ENCODE results near the gene C17orf114.
A peak's percentile ranks its signal among the peaks of the same experiment; 100 is the strongest.
"Not testable (repeated sequence)": the region's sequence is repeated elsewhere in the genome, so short reads cannot be mapped to it uniquely, and the experiment has no call there.

C17orf114 gene

GRCh38 chr17:4802228-4802627 is at the start of gene C17orf114:
Gene C17orf114 (minus strand): TSS chr17:4802328.
- DNase-seq (ENCODE audit: low read depth) = no peak

- no peak for DNase-seq (ENCODE audit: low read depth)
Measured at GRCh38 chr17:4851084-4851483, 49.0 kb upstream of the C17orf114 start.

GRCh38 chr17:4850246-4850645 is 48.1 kb upstream of the C17orf114 start:
- DNase-seq (ENCODE audit: low read depth) = no peak

GRCh38 chr17:4849011-4849536 is 46.9 kb upstream of the C17orf114 start:
- no peak for DNase-seq (ENCODE audit: low read depth)

GRCh38 chr17:4846635-4847390 is 44.7 kb upstream of the C17orf114 start:
- no peak for DNase-seq (ENCODE audit: low read depth)

- DNase-seq (ENCODE audit: low read depth) = no peak
Measured at GRCh38 chr17:4845118-4845517, 43.0 kb upstream of the C17orf114 start.

GRCh38 chr17:4843321-4844000 is 41.3 kb upstream of the C17orf114 start:
- no peak for DNase-seq (ENCODE audit: low read depth)

- no peak for DNase-seq (ENCODE audit: low read depth)
Measured at GRCh38 chr17:4842376-4842775, 40.2 kb upstream of the C17orf114 start.

GRCh38 chr17:4840893-4841242 is 38.7 kb upstream of the C17orf114 start:
- DNase-seq (ENCODE audit: low read depth) = no peak

GRCh38 chr17:4839965-4840892 is 38.1 kb upstream of the C17orf114 start:
- DNase-seq (ENCODE audit: low read depth) = no peak

- DNase-seq (ENCODE audit: low read depth) = no peak
Measured at GRCh38 chr17:4839221-4839620, 37.1 kb upstream of the C17orf114 start.

GRCh38 chr17:4838309-4838785 is 36.2 kb upstream of the C17orf114 start:
- no peak for DNase-seq (ENCODE audit: low read depth)

- no peak for DNase-seq (ENCODE audit: low read depth)
Measured at GRCh38 chr17:4837471-4838308, 35.6 kb upstream of the C17orf114 start.

GRCh38 chr17:4836221-4836620 is 34.1 kb upstream of the C17orf114 start:
- DNase-seq (ENCODE audit: low read depth) = no peak

GRCh38 chr17:4834681-4835020 is 32.5 kb upstream of the C17orf114 start:
- DNase-seq (ENCODE audit: low read depth) = no peak

- DNase-seq (ENCODE audit: low read depth) = peak; percentile 41
Measured at GRCh38 chr17:4833941-4834680, 32.0 kb upstream of the C17orf114 start.

GRCh38 chr17:4833178-4833940 is 31.2 kb upstream of the C17orf114 start, which contains the start of gene MINK1:
Gene MINK1 (plus strand): TSS chr17:4833340. CDS start chr17:4833584, 244 bp downstream.
- peak; percentile 92 for DNase-seq (ENCODE audit: low read depth)

- DNase-seq (ENCODE audit: low read depth) = not testable (repeated sequence)
Measured at GRCh38 chr17:4832829-4833177, 30.7 kb upstream of the C17orf114 start.

- no peak for DNase-seq (ENCODE audit: low read depth)
Measured at GRCh38 chr17:4827399-4827798, 25.3 kb upstream of the C17orf114 start.
